GM19452 (cell line): ENCODE measurements around the gene ZFYVE28.
"Not testable (repeated sequence)": the region's sequence is repeated elsewhere in the genome, so short reads cannot be mapped to it uniquely, and the experiment has no call there.

Experiments
- ATAC-seq: cut with Tn5 transposase; IDR thresholded peaks from one replicate; pipeline ENCODE4 v1.9.1; 2021; ENCODE audit not compliant: unreplicated experiment

The ZFYVE28 gene

DNA sequence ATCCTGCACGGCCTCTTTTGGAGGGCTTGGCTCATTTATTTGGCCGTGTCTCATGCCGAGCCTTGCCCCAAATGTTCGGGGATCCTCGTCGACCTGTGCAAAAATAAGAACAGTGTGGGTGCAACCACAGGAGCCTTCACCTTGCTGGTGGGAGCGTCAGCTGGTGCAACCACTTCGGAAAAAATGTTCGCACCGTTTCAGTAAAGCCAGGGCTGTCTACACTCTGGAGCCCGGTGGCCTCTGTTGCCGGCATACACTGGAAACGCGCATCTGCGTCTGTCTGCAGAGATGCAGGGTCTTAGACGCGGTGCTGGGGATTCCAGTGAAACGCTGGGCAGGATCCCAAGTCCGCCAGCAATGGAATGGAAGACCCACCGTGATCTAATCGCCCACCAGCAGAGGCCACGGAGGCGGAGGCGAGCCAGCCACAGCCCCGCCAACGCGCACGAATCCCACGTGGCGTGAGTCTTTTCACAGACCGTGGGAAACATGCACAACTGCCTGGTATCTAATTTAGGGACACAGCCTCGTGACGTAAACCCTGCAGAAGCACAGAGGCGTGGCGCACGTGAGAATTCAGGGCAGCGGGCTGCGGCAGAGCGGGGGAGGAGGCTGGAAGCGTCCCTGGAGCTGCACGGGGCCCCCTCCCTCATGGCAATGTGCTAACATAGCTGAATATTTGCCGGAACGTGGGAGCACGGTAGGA lies 142.7 kb downstream of the ZFYVE28 start:
- no peak for ATAC-seq

DNA sequence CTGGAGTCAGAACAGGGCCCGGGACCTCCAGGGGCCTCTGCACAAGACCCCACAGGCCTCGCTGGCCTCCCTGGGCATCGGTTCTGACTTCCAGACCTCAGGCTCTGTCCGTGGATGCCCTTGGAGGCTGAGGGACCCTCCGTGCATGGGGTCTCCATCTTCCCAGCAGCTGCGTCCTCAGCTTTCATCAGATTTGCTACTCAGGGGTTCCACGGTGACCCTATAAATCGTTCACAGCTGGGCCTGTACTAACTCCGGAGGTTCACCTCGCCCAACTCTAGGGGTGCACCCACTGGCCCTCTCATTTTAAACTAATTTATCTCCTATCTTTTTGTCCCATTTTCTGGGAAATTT lies 143.4 kb downstream of the ZFYVE28 start:
- not testable (repeated sequence) for ATAC-seq

DNA sequence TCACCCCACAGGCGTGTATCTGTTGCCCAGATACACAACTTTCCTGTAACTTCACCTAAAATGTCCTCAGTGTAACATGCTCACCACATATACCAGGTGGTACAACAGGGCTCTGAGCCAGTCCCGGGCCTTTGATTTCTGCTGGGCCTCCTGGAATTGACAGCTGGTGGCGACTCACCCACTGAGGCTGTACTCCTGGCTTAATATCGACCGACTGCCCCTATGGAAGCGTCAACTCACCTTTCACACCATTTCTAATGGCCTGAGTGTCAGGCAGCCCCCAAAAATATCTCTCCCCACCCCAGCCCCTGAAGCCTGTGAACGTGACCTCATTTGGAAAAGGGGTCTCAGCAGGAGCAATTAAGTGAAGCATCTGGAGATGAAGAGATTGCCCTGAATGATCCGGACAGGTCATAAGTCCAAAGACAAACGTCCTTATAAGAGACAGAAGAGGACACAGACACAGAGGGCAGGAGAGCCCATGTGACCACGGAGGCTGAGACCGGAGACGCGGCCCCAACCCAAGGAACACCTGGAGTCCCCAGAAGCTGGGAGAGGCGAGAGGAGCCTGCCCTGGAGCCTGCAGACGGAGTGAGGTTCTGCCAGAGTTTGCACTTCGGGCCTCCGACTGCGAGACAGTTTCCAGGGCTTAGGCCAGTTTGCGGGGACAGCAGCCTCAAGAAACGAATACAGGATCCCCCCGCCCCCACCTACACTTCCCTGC lies 144.0 kb downstream of the ZFYVE28 start:
- no peak for ATAC-seq

DNA sequence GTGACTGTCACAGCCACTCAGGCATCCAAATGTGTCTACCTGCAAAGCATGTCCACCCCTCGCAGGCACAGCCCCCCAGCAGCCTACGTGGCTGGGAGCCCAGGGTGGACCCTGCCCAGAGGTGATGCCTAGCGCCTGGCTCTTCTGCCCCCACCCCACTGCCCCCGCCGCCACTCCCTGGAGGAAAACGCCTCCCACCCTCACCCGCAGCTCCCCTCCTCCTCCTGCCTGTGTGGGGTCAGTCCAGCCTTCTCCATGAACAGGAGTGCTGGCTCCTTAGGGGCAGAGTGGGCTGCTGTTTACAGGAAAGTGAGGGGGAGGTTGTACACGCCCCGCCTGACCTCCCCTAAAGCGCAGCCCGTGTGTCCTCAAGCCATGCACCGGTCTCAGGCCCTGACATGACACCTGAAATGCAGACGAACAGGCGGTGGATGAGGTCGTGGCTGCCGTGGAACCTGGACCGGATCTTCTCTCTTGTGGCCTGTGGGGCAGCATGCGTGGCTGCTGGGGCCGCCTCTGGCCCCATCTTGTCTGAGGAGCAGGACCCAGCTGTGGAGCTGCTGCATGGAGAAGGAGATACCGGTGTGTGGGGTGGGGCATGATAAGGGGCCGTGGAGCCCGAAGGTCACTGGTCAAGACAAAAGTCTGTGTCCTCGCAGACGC lies 144.7 kb downstream of the ZFYVE28 start:
- no peak for ATAC-seq

DNA sequence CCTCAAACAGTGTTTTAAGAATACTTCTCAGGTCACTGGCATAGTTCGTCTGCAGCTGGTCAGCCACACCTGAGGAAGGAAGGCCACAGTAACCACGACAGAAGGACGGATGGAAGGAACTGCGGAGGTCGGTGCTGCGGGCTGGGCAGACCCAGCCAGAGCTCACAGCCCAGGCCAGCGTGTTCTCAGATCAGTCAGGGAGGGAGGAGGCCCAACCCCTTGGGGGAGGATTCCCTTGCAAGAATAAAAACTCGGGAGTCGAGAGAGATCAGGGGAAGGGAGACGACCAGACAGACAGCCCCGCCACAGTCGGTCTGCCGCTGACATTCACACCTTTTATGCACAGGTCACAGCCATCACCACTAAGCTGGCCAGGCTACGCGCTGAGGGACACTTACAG lies 145.2 kb downstream of the ZFYVE28 start:
- ATAC-seq, result no peak

DNA sequence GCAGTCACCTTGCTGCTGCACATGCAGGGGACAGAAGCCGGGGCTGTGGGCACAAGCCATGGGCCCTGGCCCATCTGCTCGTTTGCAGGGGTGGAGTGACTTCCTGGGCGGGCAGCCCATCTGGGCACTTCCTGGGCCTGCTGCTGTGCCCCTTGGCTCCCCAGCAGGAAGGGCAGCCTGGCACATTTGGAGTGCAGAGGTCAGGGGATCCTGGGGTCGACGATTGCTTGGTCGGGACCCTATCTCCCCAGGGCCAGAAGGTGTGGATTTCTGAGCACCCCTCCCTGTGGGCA lies 145.7 kb downstream of the ZFYVE28 start:
- ATAC-seq, result no peak

DNA sequence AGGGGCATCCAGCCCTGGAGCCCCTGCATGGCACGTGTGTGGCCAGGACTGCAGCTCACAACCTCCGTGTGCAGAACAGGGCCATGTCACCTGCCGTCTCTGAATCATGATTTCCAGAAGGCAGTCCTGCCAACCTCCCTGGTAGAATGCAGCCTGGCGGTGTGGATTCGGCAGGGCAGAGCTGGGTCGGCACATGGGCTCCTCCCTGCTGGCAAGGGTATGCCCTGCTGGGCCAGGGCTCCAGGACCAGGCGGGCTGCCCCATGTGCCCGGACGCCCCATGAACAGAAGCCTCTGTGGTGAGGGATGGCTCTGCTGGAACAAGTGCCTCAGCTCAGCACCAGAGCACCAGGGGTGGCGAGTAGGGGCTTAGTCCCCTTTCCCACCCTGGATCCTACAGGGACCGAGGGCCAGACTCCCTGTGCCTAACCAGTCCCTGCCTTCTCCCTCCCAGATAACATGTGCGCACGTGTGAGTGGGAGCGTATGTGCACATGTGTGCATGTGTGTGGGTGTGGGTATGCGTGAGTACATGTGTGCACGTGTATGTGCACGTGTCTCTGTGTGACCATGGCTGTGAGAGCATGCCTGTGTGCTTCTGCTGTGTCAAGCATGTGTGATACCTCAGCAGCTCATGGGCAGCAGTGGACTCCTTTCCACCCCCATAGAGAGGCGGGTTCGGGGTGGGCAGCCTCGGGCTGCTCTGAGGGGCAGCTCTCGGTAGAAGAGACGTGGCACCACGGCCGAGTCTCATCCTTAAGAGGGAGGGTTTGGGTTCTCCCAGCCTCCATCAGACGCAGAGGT lies 146.2 kb downstream of the ZFYVE28 start:
- no peak for ATAC-seq

DNA sequence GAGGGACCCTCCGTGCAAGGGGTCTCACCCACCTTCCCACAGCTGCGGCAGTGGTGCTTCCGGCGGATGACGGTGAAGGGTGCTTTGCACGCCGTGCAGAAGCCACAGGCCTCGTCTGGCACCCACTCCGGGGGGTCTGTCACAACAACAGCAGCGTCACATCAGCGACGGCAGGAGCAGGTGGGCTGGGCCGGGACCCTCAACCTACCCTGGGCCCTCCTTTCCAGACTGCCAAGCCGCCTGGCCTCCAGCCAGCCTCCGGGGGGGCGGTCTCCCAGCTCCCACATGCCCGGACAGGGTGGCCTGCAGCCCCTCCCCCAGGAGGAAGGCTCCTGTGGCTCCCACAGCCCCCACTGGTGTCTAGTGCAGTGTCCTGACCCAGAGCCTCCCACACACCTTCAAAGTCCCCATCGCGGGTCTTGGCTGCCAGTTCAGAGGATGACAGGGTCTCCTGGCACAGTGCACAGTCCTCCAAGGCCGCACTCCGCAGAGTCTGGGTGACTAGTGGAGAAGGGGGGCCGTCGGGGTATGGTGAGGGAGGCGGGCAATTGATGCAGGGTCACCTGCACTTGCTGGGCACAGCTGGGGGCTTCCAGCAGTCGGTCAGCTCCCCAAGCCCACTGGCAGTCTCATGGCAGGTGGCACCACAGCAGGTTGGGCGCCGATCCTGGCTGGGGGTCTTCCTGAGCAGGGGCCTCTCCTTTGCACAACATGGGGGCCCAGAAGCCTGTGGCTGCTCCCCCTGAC lies 147.0 kb downstream of the ZFYVE28 start:
- ATAC-seq, result no peak

DNA sequence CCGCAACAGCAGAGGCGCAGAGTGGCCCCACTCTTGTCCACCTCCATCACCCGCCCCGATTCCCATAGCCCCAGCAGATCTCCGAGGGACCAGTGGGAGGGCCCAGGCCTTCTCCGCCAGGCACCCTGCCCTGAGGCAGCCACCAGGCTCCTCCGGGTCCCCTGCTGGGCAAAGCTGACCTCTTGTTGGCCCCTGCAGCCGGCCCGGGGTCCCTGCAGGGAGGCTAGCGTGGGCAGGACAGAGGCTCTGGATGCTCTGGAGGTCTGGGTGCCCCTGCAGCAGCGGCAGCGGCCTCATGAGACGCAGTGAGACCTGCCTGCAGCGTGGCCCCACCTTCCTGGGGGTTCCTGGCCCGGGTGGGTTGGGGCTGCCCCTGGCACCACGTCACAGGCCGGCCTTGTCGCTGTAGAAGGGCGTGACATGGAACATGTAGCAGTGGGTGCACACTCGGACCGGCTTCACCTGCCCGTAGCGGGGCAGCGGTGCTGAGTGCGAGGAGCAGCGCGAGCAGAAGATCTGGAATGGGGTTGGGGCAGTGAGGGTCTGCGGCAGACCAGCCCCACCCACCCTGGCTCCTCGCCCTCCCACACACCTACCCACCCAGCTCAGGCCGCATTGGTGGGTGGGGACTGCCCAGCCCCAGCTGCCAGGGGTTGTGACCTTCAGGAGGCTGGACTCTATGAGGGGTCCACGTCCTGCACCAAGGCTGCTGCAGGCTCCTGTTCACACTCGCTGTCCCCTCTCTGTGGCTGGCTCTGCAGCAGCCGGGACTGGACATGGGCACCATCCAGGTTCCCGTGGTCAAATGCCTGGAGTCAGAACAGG lies 147.9 kb downstream of the ZFYVE28 start:
- no peak for ATAC-seq

DNA sequence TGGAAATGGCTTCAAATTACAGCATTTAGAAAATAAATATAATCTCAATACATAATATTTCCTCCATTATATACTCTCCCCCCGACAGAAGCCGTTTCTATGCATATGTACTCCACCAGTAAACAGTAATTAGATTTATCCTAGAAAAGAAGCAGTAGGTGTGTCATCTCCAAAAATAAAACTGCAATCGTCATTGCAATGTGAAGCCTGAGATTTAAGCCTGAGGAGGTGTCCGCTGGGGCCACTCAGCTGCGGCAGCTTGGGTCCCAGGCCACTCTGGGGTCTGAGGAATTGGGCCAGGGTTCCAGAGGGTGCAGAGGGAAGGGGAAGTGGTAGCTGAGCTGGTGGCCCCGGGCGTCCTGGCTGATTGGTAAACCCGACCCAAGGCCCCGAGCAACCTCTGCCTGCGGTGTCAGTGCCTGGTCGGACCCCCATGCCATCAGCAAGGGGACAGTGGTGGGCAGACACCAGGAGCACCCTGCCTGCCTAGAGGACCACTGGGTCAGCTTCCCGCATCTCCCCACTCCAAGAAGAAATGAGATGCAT lies 148.8 kb downstream of the ZFYVE28 start:
- no peak for ATAC-seq

DNA sequence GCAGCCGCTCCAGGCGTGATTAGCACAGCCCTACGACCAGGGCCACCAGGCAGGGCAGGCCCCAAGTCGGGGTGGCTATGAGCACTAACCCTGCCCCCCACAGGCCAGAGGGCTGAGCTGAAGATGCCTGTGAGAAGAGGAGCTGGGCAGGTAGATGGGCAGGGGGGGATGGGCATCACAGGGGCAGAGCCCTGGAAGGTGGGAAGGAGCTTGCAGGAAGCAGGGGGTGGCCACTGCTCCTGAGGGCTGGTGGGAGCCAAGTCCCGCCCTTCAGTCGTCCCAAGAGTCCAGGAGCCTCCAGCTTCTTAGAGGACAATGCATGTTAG lies 149.3 kb downstream of the ZFYVE28 start:
- ATAC-seq, result no peak

DNA sequence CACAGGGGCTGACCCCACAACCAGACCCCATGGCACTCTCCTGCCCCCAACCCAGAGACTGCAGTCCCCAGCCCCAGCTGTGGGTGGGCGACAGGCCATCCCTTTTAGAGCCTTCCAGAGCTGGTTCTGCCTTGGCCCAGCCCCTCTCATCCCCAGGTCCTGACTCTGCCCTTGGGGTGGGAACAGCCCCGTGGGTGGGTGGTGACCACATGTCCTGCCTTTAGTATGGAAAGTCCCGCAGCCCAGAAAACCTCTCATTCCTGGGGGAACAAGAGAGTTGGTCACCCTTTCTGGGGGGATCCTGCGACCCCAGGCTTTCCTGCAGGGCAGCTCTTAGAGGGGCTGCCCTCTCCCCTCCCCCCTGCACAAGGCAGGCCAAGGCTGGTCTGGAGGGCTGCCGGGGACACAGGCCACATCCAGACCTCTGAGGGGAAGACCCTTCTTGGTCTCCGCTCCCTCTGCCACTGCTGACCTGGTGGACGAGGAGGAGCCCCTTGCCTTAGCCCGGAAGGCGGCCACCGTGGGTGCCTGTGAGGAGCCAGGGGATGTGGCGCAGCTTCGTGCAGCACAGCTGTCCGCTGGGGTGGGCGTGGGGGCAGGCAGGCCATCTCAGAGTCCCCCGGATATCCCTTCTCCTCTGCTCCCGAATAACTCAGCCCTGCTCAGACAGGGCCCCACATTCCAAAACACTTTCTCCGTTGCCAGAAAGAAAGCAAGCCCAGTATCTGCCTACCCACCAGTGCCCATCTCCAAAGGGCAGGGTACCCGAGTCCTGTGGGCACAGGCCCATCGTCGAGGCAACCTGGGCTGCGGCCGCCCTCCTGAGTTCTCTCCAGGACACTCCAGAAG lies 149.9 kb downstream of the ZFYVE28 start:
- no peak for ATAC-seq

DNA sequence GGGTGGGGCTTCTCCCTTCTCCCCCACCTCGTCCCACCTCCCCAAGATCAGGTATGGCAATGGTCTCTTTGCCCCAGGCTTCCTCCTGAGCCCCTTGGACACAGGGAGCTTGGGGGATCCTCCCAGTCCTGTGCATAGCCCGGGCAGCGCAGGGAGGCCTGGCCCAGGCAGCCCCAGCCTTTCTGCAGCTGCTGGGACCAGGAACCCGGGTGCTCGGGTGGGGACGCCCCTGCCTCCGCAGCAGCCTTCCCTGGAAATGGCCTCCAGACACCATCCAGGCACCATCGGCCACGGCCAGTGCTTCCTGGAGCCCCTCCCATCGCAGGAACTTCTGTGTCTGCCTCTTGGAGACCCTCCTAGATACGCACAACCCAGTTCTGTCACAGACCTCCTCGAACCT lies 150.6 kb downstream of the ZFYVE28 start:
- no peak for ATAC-seq

DNA sequence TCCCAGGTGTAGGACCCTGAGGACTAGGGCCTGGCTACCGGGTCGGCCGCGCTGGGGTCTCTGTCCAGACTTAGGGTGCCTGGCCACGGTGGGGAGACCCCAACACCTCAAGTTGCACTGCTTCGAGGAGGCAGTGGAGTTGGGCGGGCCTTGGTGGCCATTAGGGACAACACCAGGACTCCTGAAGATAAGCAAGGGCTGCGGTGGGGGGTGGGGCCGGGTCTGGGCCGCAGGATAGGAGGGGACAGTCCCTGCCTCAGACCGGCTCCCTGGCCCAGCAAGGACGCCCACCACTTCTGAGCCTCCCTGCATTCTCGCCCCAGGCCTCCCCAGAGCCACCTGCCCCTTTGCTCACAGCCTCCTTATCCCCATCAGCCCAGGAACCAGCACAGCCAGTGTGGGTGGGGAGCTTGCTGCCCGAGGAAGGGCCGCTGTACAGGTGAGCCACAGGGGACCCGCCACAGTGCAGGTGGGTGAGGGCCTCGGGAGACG lies 151.1 kb downstream of the ZFYVE28 start:
- ATAC-seq, result no peak

DNA sequence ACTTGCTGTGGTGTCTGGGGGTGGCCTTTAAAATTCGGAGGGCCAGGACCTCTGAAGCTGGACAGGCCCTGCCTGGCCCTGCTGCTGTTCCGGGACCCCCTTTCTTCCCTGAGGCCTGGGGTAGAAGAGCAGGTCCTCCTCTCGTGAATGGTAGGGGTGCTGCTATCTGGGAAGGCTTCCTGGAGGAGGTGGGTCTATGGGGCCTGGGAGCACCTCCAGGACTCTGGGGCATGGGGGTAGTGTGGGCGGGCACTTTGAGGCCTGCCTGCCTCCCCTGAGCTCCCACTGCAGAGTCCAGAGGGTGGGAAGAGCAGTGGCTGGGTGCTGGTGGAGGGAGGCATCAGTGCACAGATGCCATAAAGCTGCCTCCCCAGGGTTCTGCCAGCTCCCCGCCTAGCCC lies 151.6 kb downstream of the ZFYVE28 start:
- no peak for ATAC-seq

DNA sequence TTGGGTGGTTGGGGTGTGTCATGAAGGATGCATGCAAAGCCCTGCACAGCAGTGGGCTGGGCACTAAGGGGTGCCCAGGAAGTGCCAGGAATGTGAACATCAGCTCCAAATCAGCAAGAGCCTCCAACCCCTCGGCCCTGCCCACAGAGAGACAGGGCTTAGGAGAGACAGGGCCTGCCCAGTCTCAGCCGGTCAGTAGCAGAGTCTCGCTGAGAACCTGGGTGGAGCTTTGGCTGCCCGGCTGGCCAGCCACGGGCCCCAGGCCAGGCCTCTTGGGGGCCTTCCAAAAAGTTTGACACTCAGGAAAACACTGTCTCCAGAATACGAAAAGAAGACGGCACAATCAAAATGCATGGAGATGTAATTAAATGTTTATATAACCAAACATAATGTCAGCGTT lies 152.3 kb downstream of the ZFYVE28 start:
- ATAC-seq, result no peak

DNA sequence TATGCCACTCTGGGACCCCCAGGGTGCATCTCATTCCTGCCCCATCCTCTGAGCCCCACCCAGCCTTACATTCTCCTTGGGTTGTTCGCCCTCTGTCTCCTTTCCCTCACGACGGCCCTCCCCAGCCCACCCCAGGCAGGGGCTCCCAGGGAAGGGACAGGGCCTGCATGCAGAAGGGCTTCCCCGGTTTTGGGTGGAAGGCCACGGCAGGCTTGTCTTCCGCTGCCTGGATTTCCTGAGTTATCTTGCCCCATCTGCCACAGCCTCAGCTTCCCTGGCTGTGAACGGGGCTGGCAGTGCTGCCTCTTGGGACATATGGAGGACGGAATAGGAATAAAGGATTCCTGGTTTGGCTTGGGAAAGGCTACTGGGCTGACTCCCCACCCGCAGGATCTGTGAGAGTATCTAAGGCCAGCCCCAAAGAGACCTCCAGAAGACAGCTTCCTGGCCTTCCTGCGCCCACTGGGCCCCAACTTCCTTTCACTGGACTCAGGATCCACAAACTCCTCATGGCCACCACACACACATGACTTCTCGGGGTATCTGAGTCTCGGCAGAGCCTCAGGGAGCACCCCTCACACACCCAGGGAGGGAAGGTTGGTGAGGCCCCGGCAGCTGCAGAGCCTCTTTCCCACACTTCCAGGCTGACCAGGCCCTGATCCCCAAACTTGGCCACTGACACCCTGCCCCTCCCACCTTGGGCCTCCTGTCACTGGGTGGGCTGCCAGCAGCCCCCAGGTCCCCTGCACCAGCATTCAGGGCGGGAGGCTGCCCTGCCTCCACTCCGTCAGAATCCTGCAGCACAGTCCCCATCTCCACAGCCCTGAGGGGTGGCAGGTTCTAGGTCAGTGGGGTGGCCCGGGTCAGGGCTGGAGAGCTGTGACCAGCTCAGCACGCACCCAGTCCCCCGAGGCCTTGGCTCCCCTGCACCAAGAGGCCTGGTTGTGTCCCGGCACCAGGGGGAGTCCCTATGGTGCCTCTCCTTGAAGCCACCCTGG lies 153.0 kb downstream of the ZFYVE28 start:
- no peak for ATAC-seq
